ENCODE results near the gene ARMH3. TPM values are rescaled to one million over a fixed set of nuclear protein-coding genes. Genes with fewer than 3 reads are reported as not detected.
"Not testable (repeated sequence)": the region's sequence is repeated elsewhere in the genome, so short reads cannot be mapped to it uniquely, and the experiment has no call there.

Gene ARMH3
- total RNA-seq, 1 donor from 2014 or later = 6.3 TPM

- Histone ChIP-seq H3K27me3 (ENCODE audit: control insufficient read depth, insufficient read depth, low read length) (no peaks in the 10 kb centered on the region), H3K4me3 (ENCODE audit: low read depth, low read length) (no peak overlapping the region), H3K36me3 (ENCODE audit: control insufficient read depth, insufficient read depth, low read length) (no peaks in the 10 kb centered on the region)
- no peak for DNase-seq (ENCODE audit: low read depth)
- FAIRE-seq = no peak
- TF ChIP-seq, protein P1, sequence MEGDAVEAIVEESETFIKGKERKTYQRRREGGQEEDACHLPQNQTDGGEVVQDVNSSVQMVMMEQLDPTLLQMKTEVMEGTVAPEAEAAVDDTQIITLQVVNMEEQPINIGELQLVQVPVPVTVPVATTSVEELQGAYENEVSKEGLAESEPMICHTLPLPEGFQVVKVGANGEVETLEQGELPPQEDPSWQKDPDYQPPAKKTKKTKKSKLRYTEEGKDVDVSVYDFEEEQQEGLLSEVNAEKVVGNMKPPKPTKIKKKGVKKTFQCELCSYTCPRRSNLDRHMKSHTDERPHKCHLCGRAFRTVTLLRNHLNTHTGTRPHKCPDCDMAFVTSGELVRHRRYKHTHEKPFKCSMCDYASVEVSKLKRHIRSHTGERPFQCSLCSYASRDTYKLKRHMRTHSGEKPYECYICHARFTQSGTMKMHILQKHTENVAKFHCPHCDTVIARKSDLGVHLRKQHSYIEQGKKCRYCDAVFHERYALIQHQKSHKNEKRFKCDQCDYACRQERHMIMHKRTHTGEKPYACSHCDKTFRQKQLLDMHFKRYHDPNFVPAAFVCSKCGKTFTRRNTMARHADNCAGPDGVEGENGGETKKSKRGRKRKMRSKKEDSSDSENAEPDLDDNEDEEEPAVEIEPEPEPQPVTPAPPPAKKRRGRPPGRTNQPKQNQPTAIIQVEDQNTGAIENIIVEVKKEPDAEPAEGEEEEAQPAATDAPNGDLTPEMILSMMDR (IDR thresholded peaks at IDR 0.05; ENCODE audit: insufficient read depth, low read length, severe bottlenecking) = no peak
Observed at GRCh38 chr10:102059987-102060386, 4.0 kb upstream of the ARMH3 start.

- H3K36me3 ChIP-seq (ENCODE audit: control insufficient read depth, insufficient read depth, low read length); FAIRE-seq; H3K27me3 ChIP-seq (ENCODE audit: control insufficient read depth, insufficient read depth, low read length): not testable (repeated sequence)
- peak; percentile 24 for DNase-seq (ENCODE audit: low read depth)
- peak overlapping the region; percentile 94 for H3K4me3 ChIP-seq (ENCODE audit: low read depth, low read length)
Observed at GRCh38 chr10:102054881-102055646, 909 bp downstream of the ARMH3 start.

DNA sequence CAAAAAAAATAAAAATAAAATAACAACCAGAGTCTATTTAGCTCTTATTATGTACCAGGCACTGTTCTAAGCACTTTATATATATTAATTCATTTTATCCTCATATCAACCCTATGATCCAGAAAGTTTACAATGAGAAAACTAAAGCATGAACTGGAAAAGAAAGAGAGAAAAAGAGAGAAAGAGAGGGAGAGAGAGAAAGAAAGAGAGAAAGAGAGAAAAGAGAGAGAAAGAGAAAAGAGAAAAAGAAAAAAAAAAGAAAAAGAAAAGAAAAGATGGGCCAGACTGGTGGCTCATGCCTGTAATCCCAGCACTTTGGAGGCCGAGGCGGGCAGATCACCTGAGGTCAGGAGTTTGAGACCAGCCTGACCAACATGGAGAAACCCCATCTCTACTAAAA, 9.9 kb downstream of the ARMH3 start:
- DNase-seq (ENCODE audit: low read depth) (no peak), FAIRE-seq (no peak)
- Histone ChIP-seq H3K4me3 (ENCODE audit: low read depth, low read length) (no peak overlapping the region), H3K36me3 (ENCODE audit: control insufficient read depth, insufficient read depth, low read length) (no peaks in the 10 kb centered on the region), H3K27me3 (ENCODE audit: control insufficient read depth, insufficient read depth, low read length) (no peaks in the 10 kb centered on the region)
- TF ChIP-seq, protein P1 (IDR thresholded peaks at IDR 0.05; ENCODE audit: insufficient read depth, low read length, severe bottlenecking) = no peak

- no peaks in the 10 kb centered on the region for H3K27me3 ChIP-seq (ENCODE audit: control insufficient read depth, insufficient read depth, low read length)
- H3K4me3 ChIP-seq (ENCODE audit: low read depth, low read length) = no peak overlapping the region
- H3K36me3 ChIP-seq (ENCODE audit: control insufficient read depth, insufficient read depth, low read length) = no peaks in the 10 kb centered on the region
- FAIRE-seq = no peak
- DNase-seq (ENCODE audit: low read depth) = no peak
- TF ChIP-seq, protein P1 (IDR thresholded peaks at IDR 0.05; ENCODE audit: insufficient read depth, low read length, severe bottlenecking) = no peak
Observed at GRCh38 chr10:102045292-102045691, 10.7 kb downstream of the ARMH3 start.

DNA sequence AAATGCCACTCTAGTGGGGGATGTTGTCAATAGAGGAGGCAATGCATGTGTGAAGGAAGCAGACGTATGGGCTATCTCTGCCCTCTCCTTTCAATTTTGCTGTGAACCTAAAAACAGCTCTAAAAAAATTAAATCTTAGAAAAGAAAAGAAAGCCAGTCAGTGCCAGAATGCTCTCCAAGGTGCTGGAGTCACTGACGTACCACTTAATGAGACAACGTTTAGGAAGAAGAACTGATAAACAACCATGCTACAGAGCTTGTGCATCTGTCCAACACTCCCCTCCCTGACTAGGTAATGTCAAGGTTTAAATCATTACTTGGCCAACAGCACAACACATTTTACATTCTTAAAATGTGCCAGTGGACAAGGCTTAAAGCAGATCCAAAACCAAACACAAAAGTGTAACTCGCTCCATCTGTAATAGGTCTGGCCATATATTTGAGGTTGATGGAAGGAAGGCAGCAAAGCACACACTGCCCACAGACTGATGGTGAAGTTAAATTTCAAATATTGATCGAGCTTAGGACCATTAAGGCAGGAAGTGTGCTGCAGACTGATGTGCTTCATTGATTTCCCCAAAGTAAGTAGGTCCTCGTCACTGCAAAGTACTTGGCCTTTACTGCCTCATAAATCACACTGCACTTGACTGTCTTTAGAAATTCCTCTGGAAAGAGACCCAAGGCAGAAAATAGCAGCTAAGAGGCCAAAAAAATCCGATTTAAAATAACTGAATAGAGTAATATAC, 15.5 kb downstream of the ARMH3 start:
- Histone ChIP-seq H3K4me3 (ENCODE audit: low read depth, low read length) (no peak overlapping the region), H3K27me3 (ENCODE audit: control insufficient read depth, insufficient read depth, low read length) (no peaks in the 10 kb centered on the region), H3K36me3 (ENCODE audit: control insufficient read depth, insufficient read depth, low read length) (no peaks in the 10 kb centered on the region)
- FAIRE-seq (no peak), DNase-seq (ENCODE audit: low read depth) (no peak)
- TF ChIP-seq, protein P1 (IDR thresholded peaks at IDR 0.05; ENCODE audit: insufficient read depth, low read length, severe bottlenecking) = no peak

- DNase-seq (ENCODE audit: low read depth) (no peak), FAIRE-seq (no peak)
- H3K36me3 ChIP-seq (ENCODE audit: control insufficient read depth, insufficient read depth, low read length) = peaks cover 1% of the 10 kb centered on the region
- TF ChIP-seq, protein P1 (IDR thresholded peaks at IDR 0.05; ENCODE audit: insufficient read depth, low read length, severe bottlenecking) = no peak
- no peaks in the 10 kb centered on the region for H3K27me3 ChIP-seq (ENCODE audit: control insufficient read depth, insufficient read depth, low read length)
- H3K4me3 ChIP-seq (ENCODE audit: low read depth, low read length) = no peak overlapping the region
Observed at GRCh38 chr10:102038410-102038809, 17.6 kb downstream of the ARMH3 start.

- FAIRE-seq; H3K4me3 ChIP-seq (ENCODE audit: low read depth, low read length); H3K36me3 ChIP-seq (ENCODE audit: control insufficient read depth, insufficient read depth, low read length); DNase-seq (ENCODE audit: low read depth); H3K27me3 ChIP-seq (ENCODE audit: control insufficient read depth, insufficient read depth, low read length): not testable (repeated sequence)
Observed at GRCh38 chr10:102035807-102036206, 20.2 kb downstream of the ARMH3 start.

All from bronchial epithelial cell (primary cell).